ENCODE measurements around the gene FMNL1.

DNA sequence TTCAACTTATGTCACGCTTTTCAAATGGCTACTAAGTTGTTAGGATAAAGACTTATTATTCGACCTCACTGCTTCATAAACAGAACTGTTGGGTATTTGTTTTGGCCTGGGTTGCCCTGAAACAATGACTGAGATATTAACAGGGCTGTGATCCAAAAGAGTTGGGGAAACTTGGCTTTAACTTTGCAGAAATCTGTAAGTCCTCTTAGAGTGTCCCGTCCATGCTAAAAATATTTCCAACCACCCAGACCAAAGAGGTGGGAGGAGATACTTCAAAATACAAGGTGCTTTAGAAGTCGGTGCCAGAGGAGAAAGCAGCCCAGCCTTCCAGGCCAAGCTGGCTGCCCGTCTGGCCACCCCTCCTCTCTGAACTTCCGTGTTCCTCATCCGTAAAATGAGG lies 56.3 kb downstream of the FMNL1 start:
- TF ChIP-seq, protein P1, sequence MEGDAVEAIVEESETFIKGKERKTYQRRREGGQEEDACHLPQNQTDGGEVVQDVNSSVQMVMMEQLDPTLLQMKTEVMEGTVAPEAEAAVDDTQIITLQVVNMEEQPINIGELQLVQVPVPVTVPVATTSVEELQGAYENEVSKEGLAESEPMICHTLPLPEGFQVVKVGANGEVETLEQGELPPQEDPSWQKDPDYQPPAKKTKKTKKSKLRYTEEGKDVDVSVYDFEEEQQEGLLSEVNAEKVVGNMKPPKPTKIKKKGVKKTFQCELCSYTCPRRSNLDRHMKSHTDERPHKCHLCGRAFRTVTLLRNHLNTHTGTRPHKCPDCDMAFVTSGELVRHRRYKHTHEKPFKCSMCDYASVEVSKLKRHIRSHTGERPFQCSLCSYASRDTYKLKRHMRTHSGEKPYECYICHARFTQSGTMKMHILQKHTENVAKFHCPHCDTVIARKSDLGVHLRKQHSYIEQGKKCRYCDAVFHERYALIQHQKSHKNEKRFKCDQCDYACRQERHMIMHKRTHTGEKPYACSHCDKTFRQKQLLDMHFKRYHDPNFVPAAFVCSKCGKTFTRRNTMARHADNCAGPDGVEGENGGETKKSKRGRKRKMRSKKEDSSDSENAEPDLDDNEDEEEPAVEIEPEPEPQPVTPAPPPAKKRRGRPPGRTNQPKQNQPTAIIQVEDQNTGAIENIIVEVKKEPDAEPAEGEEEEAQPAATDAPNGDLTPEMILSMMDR (IDR thresholded peaks at IDR 0.05): peak in 1 of 7 experiments; percentile 4
- TF ChIP-seq POLR2A (IDR thresholded peaks at IDR 0.05): peak in 1 of 3 donors; percentile 4

All from body of pancreas (tissue), 4 donors.